GM18511 (cell line): ENCODE measurements around the gene TMEM9.
A peak's percentile ranks its signal among the peaks of the same experiment; 100 is the strongest.

Experiments used
- ATAC-seq: cut with Tn5 transposase; IDR thresholded peaks from one replicate; pipeline ENCODE4 v1.9.1; 2021; ENCODE audit warnings: mild to moderate bottlenecking, moderate library complexity; ENCODE audit not compliant: unreplicated experiment

The TMEM9 gene

DNA sequence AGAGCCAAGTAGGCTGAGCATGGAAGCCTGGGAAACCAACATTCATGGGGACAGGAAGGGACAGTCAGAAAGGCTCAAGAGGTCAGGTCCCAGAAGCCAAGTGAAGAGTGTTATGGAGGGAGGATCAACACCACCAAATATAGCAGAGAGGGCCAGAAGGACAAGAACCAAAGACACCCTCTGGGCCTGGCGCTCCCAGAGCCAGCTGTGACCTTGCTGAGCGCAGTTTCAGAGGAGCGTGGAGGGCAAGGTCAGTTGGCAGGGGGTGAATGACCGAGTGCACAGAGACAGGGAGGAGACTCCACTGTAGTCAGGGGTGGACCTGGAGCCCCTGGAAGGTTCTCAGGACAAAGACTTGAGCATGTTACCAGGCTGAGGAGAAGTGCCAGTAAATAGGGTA is 22.9 kb downstream of the TMEM9 start:
- no peak for ATAC-seq

DNA sequence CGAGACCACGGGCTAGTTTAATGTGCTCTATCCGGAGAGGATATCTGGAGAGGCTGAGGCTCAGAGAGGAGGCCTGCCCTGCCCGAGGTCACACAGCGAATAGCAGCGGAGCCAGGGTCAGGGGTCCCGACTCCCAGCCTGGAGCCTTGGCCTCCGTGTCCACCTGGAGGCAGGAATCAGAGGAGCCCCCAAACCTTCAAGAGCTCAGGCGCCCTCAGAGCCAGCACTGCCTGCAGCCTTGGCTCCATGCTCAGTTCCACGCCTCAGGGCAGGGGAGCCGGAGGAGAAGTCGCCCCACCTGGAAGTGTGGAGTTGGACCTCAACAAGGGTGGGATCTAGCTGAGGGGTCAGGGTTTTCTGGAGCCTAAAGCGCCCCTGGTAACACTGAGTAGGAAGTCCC is 25.3 kb downstream of the TMEM9 start:
- ATAC-seq: no peak

DNA sequence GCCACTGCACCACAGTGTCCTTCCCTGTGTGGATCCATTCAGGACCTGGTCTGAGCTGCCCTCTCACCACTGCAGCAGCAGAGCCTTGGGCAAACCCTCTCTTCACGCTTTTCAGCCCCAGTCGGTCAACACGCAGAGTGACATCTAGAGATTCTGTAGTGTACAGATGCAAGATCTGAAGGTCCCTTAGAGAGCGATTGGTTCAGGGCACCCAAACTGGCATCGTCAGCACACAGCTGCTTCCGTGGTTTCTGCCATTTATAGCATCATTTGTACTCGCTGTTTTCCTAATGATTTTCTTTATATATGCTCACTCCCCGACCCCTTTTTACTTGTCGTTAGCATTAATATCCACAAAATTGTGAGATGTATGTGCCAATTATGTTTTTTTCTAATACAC is 25.8 kb downstream of the TMEM9 start:
- no peak for ATAC-seq

DNA sequence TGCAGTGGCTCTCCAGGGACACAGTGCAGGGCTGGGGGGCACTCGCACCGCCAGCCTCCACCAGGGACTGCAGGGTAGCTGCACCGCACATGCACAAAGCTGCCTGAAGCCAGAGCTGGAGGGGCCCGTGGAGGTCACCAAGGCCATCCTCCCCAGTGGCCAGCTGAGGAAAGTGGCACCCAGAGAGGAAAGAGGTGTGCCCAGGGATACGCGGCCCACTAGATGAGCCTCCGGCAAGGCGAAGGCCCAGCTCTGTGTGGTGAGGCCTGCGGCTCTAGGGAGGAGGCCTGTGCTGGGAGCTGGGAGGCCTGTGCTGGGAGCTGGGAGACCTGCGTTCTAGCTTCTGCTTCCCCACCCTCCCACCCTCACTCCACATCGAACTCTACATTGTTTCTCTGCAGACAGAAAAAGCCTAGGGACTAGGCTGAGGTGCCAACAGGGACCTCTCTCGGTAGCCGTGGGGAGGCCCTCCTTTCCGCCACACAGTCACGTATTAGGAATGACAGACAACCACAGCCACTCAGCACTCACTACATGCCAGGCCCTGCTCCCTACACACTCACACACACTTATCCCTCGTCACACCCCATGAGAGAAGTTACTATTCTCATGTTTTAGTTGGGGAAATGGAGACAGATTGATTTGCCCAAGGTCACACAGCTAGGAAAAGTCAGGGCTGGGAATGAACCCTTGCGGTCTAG is 26.4 kb downstream of the TMEM9 start:
- no peak for ATAC-seq

DNA sequence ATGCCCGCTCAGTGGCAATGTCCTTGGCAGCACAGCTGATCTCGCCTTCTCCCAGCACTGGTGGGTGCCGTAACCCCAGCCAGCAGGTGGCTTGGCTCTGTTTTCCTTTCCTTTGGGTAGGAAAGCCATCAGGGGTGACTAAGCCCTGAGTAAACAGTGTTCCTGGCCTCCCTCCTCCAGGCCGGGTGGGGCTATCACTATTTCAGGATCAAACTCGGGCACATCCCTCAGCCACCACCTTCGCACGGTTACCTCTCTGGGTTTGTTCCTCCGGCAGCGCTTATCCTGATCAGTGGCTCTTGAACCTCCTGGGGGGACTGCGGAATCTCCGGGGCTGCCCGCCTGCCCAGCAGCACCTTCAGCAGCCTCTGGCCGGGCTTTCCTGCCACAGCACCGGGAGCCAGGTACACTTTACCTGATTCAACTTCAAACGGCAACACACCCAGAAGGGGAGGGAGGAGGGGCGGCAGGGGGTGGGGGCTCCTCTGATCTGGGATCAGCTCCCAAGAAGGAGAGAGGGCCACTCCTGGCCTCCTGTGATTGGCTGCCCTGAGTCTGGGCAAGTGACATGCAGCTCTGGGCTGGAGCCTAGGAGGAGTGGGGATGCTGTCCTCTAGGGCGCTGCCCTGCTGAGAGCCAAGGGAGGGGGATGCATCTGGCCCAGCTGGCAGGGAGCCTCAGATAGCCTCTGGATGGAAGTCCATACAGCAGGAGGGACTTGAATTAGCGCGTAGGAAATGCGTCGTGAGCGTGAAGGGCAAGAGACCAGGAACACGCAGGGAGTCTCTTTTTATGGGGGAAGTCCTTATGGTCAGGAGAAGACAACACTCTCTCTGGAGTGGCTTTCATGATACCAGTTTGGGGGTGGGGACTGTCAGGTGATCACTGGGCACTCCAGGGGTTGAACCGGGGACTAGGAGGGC is 27.2 kb downstream of the TMEM9 start, which contains the start of gene ASCL5:
Gene ASCL5, minus strand, starts transcription at position 353 of the 923 bp plus-strand sequence. CDS start 11,812 bp downstream, outside the sequence.
- no peak for ATAC-seq

DNA sequence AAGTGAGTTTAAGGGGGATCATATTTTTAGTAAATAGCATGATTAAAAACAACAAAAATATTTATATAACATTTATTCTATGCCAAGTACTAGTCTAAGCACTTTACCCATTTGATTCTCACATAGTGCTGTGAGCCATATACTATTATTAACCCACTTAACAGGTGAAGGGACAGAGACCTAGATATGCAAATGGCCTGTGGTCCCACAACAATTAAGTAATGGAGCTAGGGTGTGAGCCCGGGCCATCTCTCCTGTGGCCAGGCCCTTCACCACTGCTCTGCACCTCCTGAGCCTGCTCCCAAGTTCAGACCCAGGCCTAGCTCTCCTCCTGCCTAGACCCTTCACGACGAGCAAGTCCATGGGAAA is 27.8 kb downstream of the TMEM9 start:
- no peak for ATAC-seq

DNA sequence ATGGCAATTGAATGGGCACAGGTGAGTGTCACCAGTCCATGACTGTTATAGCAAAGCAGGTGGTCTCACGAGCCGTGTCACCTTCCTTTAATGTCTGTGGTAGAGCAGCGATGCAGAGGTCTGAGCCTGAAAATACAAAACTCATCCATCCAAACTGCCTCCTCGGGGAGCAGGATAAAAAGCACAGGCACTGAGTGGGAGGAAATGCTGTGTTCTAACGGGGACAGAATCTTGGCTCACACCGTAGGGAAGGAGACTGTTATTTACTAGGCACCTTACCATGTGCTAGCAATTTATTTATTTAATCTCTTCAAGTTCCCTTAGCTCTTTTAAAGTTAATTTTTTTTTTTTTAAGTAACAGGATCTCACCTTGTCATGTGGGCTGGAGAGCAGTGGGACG is 28.5 kb downstream of the TMEM9 start:
- ATAC-seq: no peak

DNA sequence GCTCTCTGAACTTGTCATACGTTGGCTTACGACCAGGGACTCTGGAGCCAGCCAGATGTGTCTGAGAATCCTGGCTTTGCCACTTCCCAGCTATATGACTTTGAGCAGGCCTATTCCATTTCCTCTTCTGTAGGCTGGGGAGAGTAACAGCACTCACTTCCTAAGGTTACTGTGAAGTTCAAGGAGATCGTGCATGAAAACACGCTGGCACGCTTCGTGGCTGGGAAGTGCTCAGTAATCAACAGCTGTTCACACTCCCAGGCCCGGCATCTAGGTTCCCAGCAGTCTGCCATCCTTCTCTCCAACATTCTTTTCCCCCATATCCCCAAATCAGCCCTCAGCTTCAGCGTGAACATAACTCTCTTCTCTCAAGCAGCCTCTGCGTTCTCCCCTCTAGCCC is 29.3 kb downstream of the TMEM9 start:
- ATAC-seq: no peak

DNA sequence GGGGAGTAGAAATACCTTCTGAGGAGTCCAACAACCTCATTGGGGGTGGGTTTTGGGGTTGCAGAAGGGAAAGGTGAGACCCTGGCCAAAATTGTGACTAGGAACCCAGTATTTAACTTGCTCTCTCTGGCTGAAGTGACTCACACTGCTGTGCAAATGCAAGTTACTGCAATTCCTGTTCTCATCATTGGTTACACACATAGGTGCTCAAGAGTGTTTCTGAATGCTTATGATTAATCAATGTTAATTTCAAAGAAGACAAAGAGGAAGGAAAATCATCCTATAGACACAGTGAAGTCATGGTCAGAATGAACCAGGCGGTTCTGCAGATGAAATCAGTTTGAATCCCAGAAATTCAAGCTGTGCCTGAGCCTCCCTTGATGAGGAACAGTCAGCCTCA is 30.4 kb downstream of the TMEM9 start:
- no peak for ATAC-seq

DNA sequence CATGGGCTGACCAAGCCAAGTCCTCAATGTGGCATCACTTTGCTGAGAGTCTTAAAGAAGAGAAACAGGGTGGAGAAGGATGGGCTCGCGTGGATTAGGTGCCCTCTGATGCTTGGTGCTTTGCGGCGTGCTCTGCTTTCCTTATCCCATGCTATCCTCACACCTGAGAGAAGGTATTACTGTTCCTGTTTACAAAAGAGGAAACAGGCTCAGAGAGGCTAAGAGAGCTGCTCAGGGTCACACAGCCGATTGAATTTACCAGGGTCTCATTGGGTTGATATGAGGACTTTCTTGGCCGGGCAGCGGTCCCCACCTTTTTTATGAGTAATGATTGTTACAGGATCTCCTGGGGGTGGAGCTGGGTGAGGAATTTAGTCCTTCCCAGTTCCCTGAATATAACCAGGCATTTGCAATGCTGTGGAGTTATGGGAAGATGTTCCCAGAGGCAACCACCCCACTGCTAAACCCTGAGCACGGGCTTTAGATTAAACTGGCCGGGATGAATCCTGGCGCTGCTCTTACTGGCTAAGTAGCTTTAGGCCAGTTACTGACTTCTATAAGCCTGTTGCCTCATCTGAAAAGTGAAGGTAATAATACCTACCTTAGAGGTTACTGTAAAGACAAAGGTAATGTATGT is 31.8 kb downstream of the TMEM9 start:
- ATAC-seq: no peak

DNA sequence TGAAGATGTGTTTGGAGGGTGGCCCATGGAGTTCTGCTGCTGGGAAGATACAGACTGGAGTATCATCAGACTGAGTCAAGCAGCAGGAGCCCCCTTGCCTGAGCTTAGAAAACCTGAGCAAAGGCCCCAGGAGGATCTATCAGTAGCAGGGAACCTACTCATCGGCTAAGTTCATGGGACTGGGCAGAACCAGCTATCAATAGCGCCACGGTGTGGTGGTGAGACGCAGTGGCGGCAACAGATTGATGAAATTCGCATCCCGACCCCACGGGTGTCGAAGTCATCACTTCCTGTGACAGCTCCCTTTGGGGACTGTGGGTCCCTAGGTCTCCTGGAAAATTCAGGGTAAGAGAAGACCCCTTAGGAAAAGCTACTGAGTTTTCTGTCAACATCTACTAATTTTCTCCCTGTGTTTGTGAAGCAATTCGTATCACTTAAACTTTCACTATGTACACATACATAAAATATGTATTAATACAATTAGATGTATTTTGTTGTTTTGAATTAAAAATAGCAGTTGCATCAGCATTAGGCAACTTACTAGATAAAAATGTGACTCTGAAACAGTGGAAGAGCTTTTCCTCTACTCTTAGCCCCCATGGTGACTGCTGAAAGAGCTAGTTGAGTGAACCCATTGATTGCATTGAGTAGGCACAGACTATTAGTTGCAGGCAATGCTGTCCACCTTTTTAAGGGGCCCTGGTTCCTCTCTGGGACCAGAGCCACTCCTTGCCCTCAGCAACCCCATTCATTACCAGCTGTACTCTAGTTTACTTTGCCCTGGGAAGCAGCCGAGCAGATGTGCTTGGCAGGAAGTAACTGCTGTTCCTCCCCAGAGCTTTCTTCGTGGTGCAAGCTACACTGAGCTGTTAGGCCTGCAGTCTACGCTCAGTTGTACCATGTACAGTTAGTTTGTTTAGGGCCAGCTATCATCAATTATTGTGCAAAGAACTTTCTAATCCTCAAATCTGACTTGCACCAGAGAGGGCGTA is 34.8 kb downstream of the TMEM9 start:
- ATAC-seq: no peak

DNA sequence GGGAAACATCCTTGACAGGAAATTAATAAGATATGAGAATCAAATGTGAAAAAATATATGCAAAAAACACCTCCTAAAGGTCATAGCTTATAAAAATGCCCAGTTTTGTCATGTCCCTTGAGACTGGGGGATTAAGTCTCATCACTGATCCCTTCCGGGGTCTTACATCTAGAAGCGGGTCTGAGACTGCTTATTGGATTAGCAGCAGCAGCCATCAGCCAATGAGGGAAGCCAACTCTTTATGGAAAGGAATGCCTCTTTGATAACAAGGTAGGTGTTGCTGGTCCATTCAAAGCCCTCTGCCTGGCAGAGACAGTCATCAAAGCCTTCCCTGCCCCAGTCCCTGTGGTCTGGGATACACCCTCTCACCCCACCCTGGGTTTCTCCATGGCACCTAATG is 38.2 kb downstream of the TMEM9 start:
- no peak for ATAC-seq

DNA sequence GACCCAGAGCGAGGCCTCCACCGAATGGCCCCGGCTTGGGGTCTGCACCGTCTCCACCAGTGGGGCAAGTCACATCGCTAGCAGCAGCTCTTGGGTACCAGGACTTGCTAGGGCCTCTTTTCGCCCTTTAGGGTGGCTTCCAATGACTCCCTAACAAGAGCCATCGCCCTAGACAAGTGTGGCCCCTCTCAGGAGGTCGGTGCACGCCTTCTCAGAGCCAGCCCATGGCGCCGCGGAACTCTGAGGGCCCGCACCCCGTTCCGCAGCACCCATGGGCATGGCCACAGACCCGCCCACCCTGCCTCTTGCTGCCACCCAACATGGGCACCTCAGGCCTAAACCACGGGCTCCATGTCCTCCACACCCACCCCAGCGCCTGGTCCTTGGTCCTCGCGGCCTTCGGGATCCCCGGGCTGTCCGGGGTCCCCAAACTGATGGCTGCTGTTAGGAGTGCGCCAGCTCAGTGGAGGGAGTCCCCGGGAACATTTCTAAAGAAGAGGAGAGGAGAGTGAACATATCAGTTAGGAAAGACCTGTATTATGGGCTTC is 38.8 kb downstream of the TMEM9 start:
- no peak for ATAC-seq

DNA sequence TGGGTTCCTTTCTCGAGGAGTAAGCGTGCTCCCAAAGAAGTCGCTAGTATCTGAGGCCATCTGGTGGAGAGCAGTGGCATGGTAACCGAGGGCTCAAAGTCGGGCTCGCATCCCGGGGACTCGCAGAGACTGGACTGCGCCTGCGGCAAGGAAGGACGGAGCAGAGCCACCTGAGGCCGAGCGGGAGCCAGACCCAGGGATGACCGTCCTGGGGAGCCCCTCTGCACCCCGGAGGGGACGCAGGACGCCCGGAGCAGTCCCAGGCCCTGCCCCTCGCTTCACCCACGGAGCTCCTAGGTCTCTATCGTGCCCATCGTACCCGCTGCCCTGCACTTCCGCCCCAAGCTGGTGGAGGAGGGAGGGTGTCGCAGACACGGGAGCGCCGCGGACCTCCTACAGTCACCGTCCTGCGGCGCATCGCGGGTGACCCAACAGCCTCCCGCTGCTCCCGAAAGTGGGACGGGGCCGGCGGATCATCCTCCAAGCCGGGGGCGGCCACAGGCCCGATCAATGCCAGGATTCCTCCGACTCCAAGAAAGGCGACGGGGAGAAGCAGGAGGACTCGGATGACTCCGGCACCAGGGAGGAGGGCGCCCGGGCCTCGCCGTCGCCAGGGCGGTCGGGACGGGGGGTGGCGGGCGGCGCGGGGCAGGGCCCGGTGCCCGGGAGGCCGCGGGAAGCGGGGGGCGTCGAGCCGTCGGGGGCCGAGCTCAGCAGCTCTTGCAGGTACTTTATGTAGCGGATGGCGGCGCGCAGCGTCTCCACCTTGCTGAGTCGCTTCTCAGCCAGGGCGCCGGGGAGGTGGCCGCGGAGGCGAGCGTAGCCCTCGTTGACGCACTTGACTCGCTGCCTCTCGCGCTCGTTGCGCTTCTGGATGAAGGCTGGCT is 39.8 kb downstream of the TMEM9 start:
- ATAC-seq: peak; percentile 92

DNA sequence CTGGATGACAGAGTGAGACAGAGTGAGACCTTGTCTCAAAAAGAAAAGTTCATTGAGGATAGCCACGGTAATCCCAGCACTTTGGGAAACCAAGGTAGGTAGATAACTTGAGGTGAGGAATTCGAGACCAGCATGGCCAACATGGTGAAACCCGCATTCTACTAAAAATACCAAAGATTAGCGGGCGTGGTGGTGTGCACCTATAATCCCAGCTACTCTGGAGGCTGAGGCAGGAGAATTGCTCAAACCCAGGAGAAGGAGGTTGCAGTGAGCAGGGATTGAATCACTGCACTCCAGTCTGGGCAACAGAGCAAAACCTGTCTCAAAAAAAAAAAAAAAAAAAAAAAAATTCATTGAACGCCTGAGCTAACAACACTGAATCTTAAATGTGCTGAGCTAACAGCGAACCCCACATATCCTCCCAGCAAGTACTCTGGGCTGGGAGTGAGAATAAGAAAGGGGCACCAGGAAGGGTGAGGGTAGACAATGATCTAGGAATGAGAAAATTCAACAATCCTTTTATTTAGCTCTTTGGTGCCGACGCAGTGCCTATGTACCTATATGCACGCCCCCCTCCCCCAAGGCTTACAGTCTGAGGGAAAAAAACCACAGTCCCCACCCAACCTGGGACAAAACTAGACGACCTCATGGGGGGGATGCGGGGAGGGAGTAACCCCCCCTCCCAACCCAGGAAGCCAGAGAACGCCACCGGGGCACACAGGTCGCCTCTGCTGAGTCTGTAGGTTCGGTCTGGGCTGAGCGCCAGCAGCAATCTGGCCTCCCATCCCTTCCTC is 40.6 kb downstream of the TMEM9 start:
- ATAC-seq: no peak

DNA sequence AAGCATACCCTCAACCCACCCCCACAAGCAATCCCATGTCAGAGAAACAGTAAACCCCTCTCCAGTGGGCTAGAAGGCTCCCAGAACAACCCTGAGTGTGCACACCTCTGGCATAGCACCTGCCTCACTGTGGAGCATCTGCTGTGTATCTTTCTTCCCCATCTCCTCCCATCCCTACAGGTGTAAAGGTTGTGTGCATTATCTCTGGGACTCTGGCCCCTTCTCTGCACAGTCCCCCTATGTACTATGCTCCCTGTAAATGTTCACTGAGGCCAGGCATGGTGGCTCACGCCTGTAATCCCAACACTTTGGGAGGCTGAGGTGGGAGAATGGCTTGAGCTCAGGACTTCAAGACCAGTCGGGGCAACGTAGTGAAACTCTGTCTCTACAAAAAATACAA is 41.3 kb downstream of the TMEM9 start:
- ATAC-seq: no peak

DNA sequence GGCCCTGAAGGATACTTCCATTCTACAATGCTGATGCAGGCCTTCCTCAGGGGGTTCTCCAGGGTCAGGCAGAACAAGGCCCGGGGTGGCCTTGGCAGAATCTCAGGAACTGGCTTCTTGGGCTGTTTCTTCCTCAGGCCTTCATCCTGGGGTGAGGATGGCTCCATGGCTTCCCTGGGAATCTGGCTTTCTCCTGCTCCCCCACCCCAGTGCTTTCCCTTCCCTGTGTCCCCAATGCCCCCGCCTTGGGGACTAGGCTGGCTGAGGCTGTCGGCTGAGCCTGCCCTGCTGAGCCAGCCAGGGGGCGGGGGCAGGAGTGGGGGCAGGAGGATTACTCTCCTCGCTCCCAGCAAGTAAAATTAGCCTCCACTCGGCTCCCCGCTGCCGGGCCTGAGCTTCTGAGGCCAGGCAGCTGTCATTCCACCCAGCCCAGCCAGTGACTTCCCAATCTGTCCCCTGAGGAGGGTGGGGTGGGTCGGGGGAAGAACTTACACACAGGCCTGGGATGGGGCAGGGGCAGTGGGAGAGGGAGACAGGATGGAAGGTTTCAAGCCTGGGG is 42.0 kb downstream of the TMEM9 start, which contains the start of gene CACNA1S:
Gene CACNA1S, minus strand, starts transcription at position 254 of the 559 bp plus-strand sequence. Its CDS starts 87 bp downstream, at position 167.
- ATAC-seq: no peak

DNA sequence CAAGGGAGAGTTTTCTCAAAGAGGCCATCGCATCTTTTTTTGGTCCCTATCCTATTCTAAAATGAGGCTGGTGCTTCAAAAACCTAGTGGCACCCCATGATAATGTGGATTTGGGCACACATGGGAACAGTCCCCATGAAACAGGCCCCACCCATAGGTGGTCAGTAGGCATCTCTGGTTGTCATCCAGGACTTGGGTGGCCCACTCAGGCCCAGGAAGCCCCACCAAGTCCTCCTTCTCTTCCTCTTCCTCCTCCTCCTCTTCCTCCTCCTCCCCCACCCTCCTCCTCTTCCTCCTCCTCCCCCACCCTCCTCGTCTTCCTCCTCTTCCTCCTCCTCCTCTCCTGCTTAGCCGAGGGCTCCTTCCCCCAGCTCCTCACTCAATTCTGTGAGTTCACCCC is 42.6 kb downstream of the TMEM9 start:
- ATAC-seq: no peak
